Esophagus squamous epithelium (tissue), 4 donors: ENCODE data around the gene STEAP3.

ENCODE experiments used
- CTCF ChIP-seq, 6 experiments: fragments of 450-650 bp in 4 of 6; fragments of 200-600 bp in 2 of 6; sonication (generic) in 2 of 6; IDR thresholded peaks; one replicate each; pipeline ENCODE4 v1.5.1; 2016 to 2019; ENCODE audit warnings: antibody characterized with exemption in 6 of 6, mild to moderate bottlenecking in 4 of 6, moderate library complexity in 4 of 6
- POLR2A ChIP-seq, 4 donors: fragments of 450-650 bp; IDR thresholded peaks; one replicate each; pipeline ENCODE4 v1.6.1; 2017; ENCODE audit warnings: antibody characterized with exemption in 4 of 4, mild to moderate bottlenecking in 4 of 4, moderate library complexity in 3 of 4

- TF ChIP-seq CTCF (IDR thresholded peaks at IDR 0.05) (no peak), POLR2A (IDR thresholded peaks at IDR 0.05) (no peak)
These were observed 25.7 kb downstream of the STEAP3 start for GRCh38 chr2:119249311-119249710.
